Rectal smooth muscle tissue (tissue), 1 donor: ENCODE results near the gene TAF6L.
"Not testable (repeated sequence)": the region's sequence is repeated elsewhere in the genome, so short reads cannot be mapped to it uniquely, and the experiment has no call there.

ENCODE experiments used
- H3K27ac ChIP-seq: one replicate; pipeline ENCODE4 v1.7.0; 2013; ENCODE audit warnings: low read depth, low read length, inconsistent platforms
- H3K27me3 ChIP-seq: one replicate; pipeline ENCODE4 v1.7.0; 2013; ENCODE audit warnings: low read length; ENCODE audit not compliant: control insufficient read depth, insufficient read depth
- H3K36me3 ChIP-seq: one replicate; pipeline ENCODE4 v1.7.0; 2013; ENCODE audit warnings: low read length; ENCODE audit not compliant: control insufficient read depth, insufficient read depth
- H3K4me1 ChIP-seq: one replicate; pipeline ENCODE4 v1.7.0; 2013; ENCODE audit warnings: low read length; ENCODE audit not compliant: control insufficient read depth, insufficient read depth
- H3K4me3 ChIP-seq: one replicate; pipeline ENCODE4 v1.7.0; 2013; ENCODE audit warnings: low read length
- H3K9ac ChIP-seq: one replicate; pipeline ENCODE4 v1.7.0; 2013; ENCODE audit warnings: low read length

The TAF6L gene

GRCh38 chr11:62771144-62772021 is at the start of gene TAF6L:
TAF6L (plus strand) TSS chr11:62771396; CDS start chr11:62775784, 4,388 bp downstream.
- Histone ChIP-seq H3K27me3 (no peaks in the 10 kb centered on the region), H3K27ac (peak within 1 kb of the TSS; percentile 96)

GRCh38 chr11:62721994-62722393 is 49.2 kb upstream of the TAF6L start:
- H3K4me1 ChIP-seq, result peaks cover 25% of the 10 kb centered on the region

More at GRCh38 chr11:62771144-62772021, at the start of gene TAF6L:
- H3K4me3 ChIP-seq, result peak within 1 kb of the TSS; percentile 87
- peaks cover 14% of the 10 kb centered on the region for H3K36me3 ChIP-seq
- H3K4me1 ChIP-seq, result peaks cover 18% of the 10 kb centered on the region
- peak within 1 kb of the TSS; percentile 76 for H3K9ac ChIP-seq

GRCh38 chr11:62724171-62724570 is 47.0 kb upstream of the TAF6L start:
- H3K27ac ChIP-seq, result no peak overlapping the region

More at GRCh38 chr11:62721994-62722393, 49.2 kb upstream of the TAF6L start:
- Histone ChIP-seq H3K27ac (no peak overlapping the region), H3K9ac (no peak overlapping the region), H3K27me3 (no peaks in the 10 kb centered on the region), H3K4me3 (no peak overlapping the region), H3K36me3 (peaks cover 48% of the 10 kb centered on the region)

GRCh38 chr11:62725646-62726045 is 45.5 kb upstream of the TAF6L start:
- peaks cover 27% of the 10 kb centered on the region for H3K36me3 ChIP-seq
- peak overlapping the region; percentile 95 for H3K9ac ChIP-seq
- H3K4me1 ChIP-seq, result peaks cover 31% of the 10 kb centered on the region
- no peaks in the 10 kb centered on the region for H3K27me3 ChIP-seq
- peak overlapping the region; percentile 94 for H3K4me3 ChIP-seq
- peak overlapping the region; percentile 93 for H3K27ac ChIP-seq

More at GRCh38 chr11:62724171-62724570, 47.0 kb upstream of the TAF6L start:
- no peak overlapping the region for H3K9ac ChIP-seq
- H3K4me1 ChIP-seq, result peaks cover 25% of the 10 kb centered on the region
- H3K4me3 ChIP-seq, result peak overlapping the region; percentile 94
- H3K36me3 ChIP-seq, result peaks cover 39% of the 10 kb centered on the region
- no peaks in the 10 kb centered on the region for H3K27me3 ChIP-seq

GRCh38 chr11:62726156-62726914 is 44.9 kb upstream of the TAF6L start:
- H3K4me1 ChIP-seq, result peaks cover 31% of the 10 kb centered on the region
- peak overlapping the region; percentile 94 for H3K4me3 ChIP-seq
- H3K27ac ChIP-seq, result peak overlapping the region; percentile 93
- peaks cover 23% of the 10 kb centered on the region for H3K36me3 ChIP-seq
- no peaks in the 10 kb centered on the region for H3K27me3 ChIP-seq
- peak overlapping the region; percentile 95 for H3K9ac ChIP-seq

GRCh38 chr11:62726915-62727164 is 44.4 kb upstream of the TAF6L start:
- H3K4me3 ChIP-seq, result peak overlapping the region; percentile 94
- H3K4me1 ChIP-seq, result peaks cover 31% of the 10 kb centered on the region
- peak overlapping the region; percentile 95 for H3K9ac ChIP-seq
- H3K36me3 ChIP-seq, result peaks cover 20% of the 10 kb centered on the region
- no peaks in the 10 kb centered on the region for H3K27me3 ChIP-seq
- H3K27ac ChIP-seq, result peak overlapping the region; percentile 93

GRCh38 chr11:62727165-62727871 is 43.9 kb upstream of the TAF6L start, which contains the start of gene HNRNPUL2:
HNRNPUL2 (minus strand) TSS chr11:62727457; CDS start chr11:62727156, 301 bp downstream.
- Histone ChIP-seq H3K4me1 (peaks cover 31% of the 10 kb centered on the region), H3K27ac (peak within 1 kb of the TSS; percentile 93), H3K36me3 (peaks cover 16% of the 10 kb centered on the region), H3K9ac (peak within 1 kb of the TSS; percentile 95), H3K4me3 (peak within 1 kb of the TSS; percentile 94), H3K27me3 (no peaks in the 10 kb centered on the region)

GRCh38 chr11:62727872-62728170 is 43.4 kb upstream of the TAF6L start:
- H3K27me3 ChIP-seq, result no peaks in the 10 kb centered on the region
- peak overlapping the region; percentile 82 for H3K9ac ChIP-seq
- peak overlapping the region; percentile 93 for H3K27ac ChIP-seq
- H3K4me1 ChIP-seq, result peaks cover 31% of the 10 kb centered on the region
- H3K4me3 ChIP-seq, result peak overlapping the region; percentile 94
- H3K36me3 ChIP-seq, result peaks cover 11% of the 10 kb centered on the region

- Histone ChIP-seq H3K27me3 (no peaks in the 10 kb centered on the region), H3K36me3 (peaks cover 10% of the 10 kb centered on the region), H3K9ac (peak within 1 kb of the TSS; percentile 82), H3K4me1 (peaks cover 31% of the 10 kb centered on the region), H3K27ac (peak within 1 kb of the TSS; percentile 93), H3K4me3 (peak within 1 kb of the TSS; percentile 94)
Observed at GRCh38 chr11:62728171-62728988, 42.8 kb upstream of the TAF6L start, which contains the start of gene TTC9C. TTC9C (plus strand) TSS chr11:62728486; CDS start chr11:62728849, 363 bp downstream.

GRCh38 chr11:62730076-62730475 is 41.1 kb upstream of the TAF6L start:
- H3K27ac ChIP-seq, H3K36me3 ChIP-seq, H3K9ac ChIP-seq, H3K27me3 ChIP-seq: not testable (repeated sequence)
- Histone ChIP-seq H3K4me3 (peak overlapping the region; percentile 48), H3K4me1 (peaks cover 17% of the 10 kb centered on the region)

GRCh38 chr11:62732830-62733229 is 38.4 kb upstream of the TAF6L start:
- peaks cover 9% of the 10 kb centered on the region for H3K36me3 ChIP-seq

More at GRCh38 chr11:62732830-62733229, 38.4 kb upstream of the TAF6L start:
- H3K27me3 ChIP-seq, result no peaks in the 10 kb centered on the region
- H3K4me3 ChIP-seq, result no peak overlapping the region
- peaks cover 6% of the 10 kb centered on the region for H3K4me1 ChIP-seq
- no peak overlapping the region for H3K9ac ChIP-seq
- H3K27ac ChIP-seq, result no peak overlapping the region
